Gastrocnemius medialis (tissue), 4 donors: ENCODE measurements around the gene NDST3. TPM values are rescaled to one million over a fixed set of nuclear protein-coding genes. Genes with fewer than 3 reads are reported as not detected.
"Not testable (repeated sequence)": the region's sequence is repeated elsewhere in the genome, so short reads cannot be mapped to it uniquely, and the experiment has no call there.

Experiments
- ATAC-seq, 2 donors: fragments of 150-250 bp; one replicate each; pipeline ENCODE4 v1.9.1; 2016
- DNase-seq, 2 donors: peaks; one replicate each; pipeline ENCODE4 v3.0.0-alpha.2; 2019
- H3K27ac ChIP-seq, 4 donors: fragments of 200-600 bp; sonication (generic); 1 replicate in 1 of 4; 2 replicates in 3 of 4; pipeline ENCODE4 v1.5.1; 2016 to 2018; ENCODE audit warnings: mild to moderate bottlenecking in 2 of 4, moderate library complexity in 1 of 4
- H3K27me3 ChIP-seq, 3 donors: fragments of 200-600 bp; sonication (generic) in 2 of 3; 1 replicate in 1 of 3; 2 replicates in 2 of 3; pipeline versions ENCODE4 v1.5.1 to v1.6.0; 2016 to 2019; ENCODE audit warnings: mild to moderate bottlenecking in 1 of 3, moderate library complexity in 1 of 3
- H3K36me3 ChIP-seq, 2 donors: fragments of 200-600 bp; sonication (generic) in 1 of 2; one replicate each; pipeline ENCODE4 v1.5.1; 2017 to 2018
- H3K4me1 ChIP-seq, 2 donors: fragments of 200-600 bp; sonication (generic) in 1 of 2; one replicate each; pipeline ENCODE4 v1.5.1; 2016 to 2017; ENCODE audit warnings: mild to moderate bottlenecking in 2 of 2
- H3K4me3 ChIP-seq, 4 donors: fragments of 200-600 bp; sonication (generic) in 3 of 4; 1 replicate in 1 of 4; 2 replicates in 3 of 4; pipeline ENCODE4 v1.5.1; 2016 to 2019; ENCODE audit warnings: mild to moderate bottlenecking in 2 of 4
- H3K9me3 ChIP-seq, 3 donors: fragments of 200-600 bp; sonication (generic) in 2 of 3; 1 replicate in 1 of 3; 2 replicates in 2 of 3; pipeline ENCODE4 v1.5.1; 2016 to 2019
- POLR2A ChIP-seq, 2 donors: fragments of 450-650 bp; IDR thresholded peaks; one replicate each; pipeline ENCODE4 v1.6.1; 2017; ENCODE audit warnings: antibody characterized with exemption in 2 of 2, mild to moderate bottlenecking in 2 of 2, moderate library complexity in 2 of 2
- in situ Hi-C, 4 donors: fragments of 200-750 bp; cut with MboI; loops; one replicate each; pipeline versions ENCODE4 v1.15.0 to v1.8.0; 2017; ENCODE audit warnings: low sequenced_read_pairs in 4 of 4
- intact Hi-C: fragments of 100-400 bp; cut with DNase I; formaldehyde crosslinking; loops from one replicate; pipeline ENCODE4 v1.15.1; 2023; ENCODE audit warnings: low total_unique reads
- total RNA-seq, 4 donors: library from RNA; depleted of rRNA; stranded (reverse); fragments of >200 nt; gene quantifications; one replicate each; pipeline versions ENCODE4 v1.1.0 to v1.2.3, GENCODE V29; 2016
- TF ChIP-seq, protein P1 (sequence below), 5 experiments: fragments of 450-650 bp in 3 of 5; fragments of 200-600 bp in 2 of 5; sonication (generic) in 2 of 5; IDR thresholded peaks in 4 of 5; conservative IDR thresholded peaks in 1 of 5; 1 replicate in 4 of 5; 2 replicates in 1 of 5; pipeline ENCODE4 v1.5.1; 2016 to 2019; ENCODE audit warnings: antibody characterized with exemption in 5 of 5, mild to moderate bottlenecking in 3 of 5, moderate library complexity in 3 of 5

Gene NDST3
- total RNA-seq, 4 donors from 2014 or later: 0.13 TPM; not detected in 3

DNA sequence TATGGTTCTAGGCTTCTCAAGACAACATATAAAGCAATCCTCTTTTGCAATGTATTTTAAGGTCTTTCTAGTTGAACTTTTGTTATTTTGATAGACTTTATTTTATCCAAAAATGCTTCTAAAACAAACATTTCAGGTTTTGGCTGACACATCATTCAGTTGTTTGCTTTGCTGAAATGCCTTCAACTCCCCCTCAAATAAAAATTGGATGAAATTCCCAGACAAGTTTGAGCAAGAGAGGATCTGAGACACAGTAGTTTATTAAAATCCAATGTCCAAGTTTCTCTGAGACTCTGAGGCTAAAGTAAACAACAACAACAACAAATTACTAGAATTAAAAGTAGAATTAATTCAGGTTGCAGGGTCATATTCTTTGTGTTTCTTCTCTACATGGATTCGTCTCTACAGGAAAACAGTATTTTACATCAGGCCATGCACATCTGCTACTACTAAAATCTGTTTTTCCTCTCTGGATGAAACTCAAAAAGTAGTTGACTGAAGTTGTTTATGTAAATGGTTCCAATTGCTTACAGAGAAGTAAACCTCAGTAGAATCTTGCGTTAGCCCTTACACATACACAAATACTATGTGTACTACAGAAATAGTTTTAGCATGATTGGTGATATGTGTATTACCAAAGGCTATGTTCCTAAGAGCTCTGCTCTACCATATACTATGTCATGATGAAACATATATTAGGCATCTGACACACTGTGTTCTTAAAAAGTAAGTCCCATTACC lies 253.6 kb downstream of the NDST3 start:
- no peaks in the 10 kb centered on the region for H3K27me3 ChIP-seq
- H3K27ac ChIP-seq: no peak overlapping the region
- intact Hi-C loops (no loop called here), in situ Hi-C loops (loop anchor here in 2 of 4 donors (25.0 kb wide), 1 partner anchor 399 kb away; the partner anchor contains the start of gene METTL14 (in 2 of the 2))
- TF ChIP-seq, protein P1, sequence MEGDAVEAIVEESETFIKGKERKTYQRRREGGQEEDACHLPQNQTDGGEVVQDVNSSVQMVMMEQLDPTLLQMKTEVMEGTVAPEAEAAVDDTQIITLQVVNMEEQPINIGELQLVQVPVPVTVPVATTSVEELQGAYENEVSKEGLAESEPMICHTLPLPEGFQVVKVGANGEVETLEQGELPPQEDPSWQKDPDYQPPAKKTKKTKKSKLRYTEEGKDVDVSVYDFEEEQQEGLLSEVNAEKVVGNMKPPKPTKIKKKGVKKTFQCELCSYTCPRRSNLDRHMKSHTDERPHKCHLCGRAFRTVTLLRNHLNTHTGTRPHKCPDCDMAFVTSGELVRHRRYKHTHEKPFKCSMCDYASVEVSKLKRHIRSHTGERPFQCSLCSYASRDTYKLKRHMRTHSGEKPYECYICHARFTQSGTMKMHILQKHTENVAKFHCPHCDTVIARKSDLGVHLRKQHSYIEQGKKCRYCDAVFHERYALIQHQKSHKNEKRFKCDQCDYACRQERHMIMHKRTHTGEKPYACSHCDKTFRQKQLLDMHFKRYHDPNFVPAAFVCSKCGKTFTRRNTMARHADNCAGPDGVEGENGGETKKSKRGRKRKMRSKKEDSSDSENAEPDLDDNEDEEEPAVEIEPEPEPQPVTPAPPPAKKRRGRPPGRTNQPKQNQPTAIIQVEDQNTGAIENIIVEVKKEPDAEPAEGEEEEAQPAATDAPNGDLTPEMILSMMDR (IDR thresholded peaks at IDR 0.05 in 4 of 5, conservative IDR thresholded peaks at IDR 0.05 in 1 of 5): no peak
- TF ChIP-seq POLR2A (IDR thresholded peaks at IDR 0.05): no peak
- no peaks in the 10 kb centered on the region for H3K36me3 ChIP-seq
- DNase-seq (no peak), ATAC-seq (no peak)
- H3K4me1 ChIP-seq: no peaks in the 10 kb centered on the region
- H3K4me3 ChIP-seq: no peak overlapping the region
- H3K9me3 ChIP-seq: no peaks in the 10 kb centered on the region

DNA sequence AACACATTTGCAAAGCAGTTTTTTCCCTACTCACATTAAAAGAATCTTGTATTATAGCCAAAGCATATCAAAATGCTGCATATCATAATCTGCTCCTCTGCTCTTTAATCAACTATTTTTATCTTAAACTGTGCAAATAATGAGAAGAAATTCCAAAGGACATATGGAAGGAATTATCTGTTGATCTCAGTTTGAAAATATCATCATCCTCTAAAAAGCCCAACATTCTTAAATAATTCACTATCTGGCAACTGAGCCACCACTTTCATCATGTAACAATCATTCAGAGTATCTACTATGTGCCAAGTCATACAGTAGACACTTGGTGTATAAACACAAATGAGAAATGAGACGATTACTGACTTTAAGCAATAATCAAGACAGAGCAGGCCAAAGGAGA lies 255.5 kb downstream of the NDST3 start:
- in situ Hi-C loops: loop anchor here in 2 of 4 donors (25.0 kb wide), 1 partner anchor 398 kb away; the partner anchor contains the start of gene METTL14 (in 2 of the 2)
- ATAC-seq (no peak), DNase-seq (no peak)
- Histone ChIP-seq H3K4me1 (no peaks in the 10 kb centered on the region), H3K27me3 (no peaks in the 10 kb centered on the region), H3K27ac (no peak overlapping the region), H3K36me3 (no peaks in the 10 kb centered on the region), H3K9me3 (no peaks in the 10 kb centered on the region), H3K4me3 (no peak overlapping the region)
- no peak for TF ChIP-seq POLR2A (IDR thresholded peaks at IDR 0.05)
- TF ChIP-seq, protein P1 (IDR thresholded peaks at IDR 0.05 in 4 of 5, conservative IDR thresholded peaks at IDR 0.05 in 1 of 5): no peak
- intact Hi-C loops: no loop called here

DNA sequence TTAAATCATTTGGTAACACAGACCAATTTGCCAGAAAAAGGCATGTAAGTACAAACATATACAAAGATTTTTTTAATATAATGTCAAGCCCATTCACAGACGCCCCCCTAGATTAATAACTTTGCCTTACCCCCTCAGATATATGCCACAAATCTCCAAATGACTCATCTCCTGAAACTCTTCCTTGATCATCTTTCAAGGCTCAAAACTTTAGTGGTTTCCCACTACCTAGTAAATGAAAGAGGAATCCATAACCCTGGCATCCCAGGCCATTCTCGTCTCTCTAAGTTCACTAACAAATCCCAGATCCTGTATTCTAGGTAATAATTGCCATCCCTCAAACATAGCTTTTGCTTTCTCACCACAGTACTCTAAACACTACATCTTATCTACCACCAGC lies 256.7 kb downstream of the NDST3 start:
- H3K4me1 ChIP-seq: no peaks in the 10 kb centered on the region
- ATAC-seq (no peak), DNase-seq (no peak)
- H3K4me3 ChIP-seq: no peak overlapping the region
- no peak overlapping the region for H3K27ac ChIP-seq
- H3K36me3 ChIP-seq: no peaks in the 10 kb centered on the region
- no peak for TF ChIP-seq POLR2A (IDR thresholded peaks at IDR 0.05)
- TF ChIP-seq, protein P1 (IDR thresholded peaks at IDR 0.05 in 4 of 5, conservative IDR thresholded peaks at IDR 0.05 in 1 of 5): no peak
- H3K9me3 ChIP-seq: no peaks in the 10 kb centered on the region
- in situ Hi-C loops (loop anchor here in 2 of 4 donors (25.0 kb wide), 1 partner anchor 396 kb away; the partner anchor contains the start of gene METTL14 (in 2 of the 2)), intact Hi-C loops (no loop called here)
- no peaks in the 10 kb centered on the region for H3K27me3 ChIP-seq

DNA sequence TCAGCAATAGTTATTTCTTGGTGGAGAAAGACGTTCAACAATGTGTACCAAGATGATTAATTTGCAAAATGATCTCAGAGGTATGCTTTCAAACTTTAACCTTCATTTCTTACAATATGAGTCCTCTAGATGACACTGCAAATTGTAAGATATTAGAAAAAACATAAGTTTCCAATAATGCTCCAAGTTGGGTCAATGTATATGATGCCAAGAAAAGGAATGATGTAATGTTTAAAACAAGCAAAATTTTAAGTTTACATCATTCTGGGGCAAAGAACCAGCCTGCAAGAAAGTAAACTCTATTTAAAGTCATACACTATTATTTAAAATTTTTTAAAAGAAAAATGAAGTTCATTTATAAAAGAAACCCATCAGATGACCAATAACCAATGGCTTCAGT lies 262.4 kb downstream of the NDST3 start:
- Histone ChIP-seq H3K9me3 (no peaks in the 10 kb centered on the region), H3K4me1 (no peaks in the 10 kb centered on the region), H3K4me3 (no peak overlapping the region), H3K27ac (no peak overlapping the region), H3K27me3 (no peaks in the 10 kb centered on the region), H3K36me3 (no peaks in the 10 kb centered on the region)
- in situ Hi-C loops: loop anchor here in 2 of 4 donors (25.0 kb wide), 1 partner anchor 391 kb away; the partner anchor contains the start of gene METTL14 (in 2 of the 2)
- ATAC-seq (no peak), DNase-seq (no peak)
- TF ChIP-seq, protein P1 (IDR thresholded peaks at IDR 0.05 in 4 of 5, conservative IDR thresholded peaks at IDR 0.05 in 1 of 5): no peak
- no peak for TF ChIP-seq POLR2A (IDR thresholded peaks at IDR 0.05)
- intact Hi-C loops: no loop called here

DNA sequence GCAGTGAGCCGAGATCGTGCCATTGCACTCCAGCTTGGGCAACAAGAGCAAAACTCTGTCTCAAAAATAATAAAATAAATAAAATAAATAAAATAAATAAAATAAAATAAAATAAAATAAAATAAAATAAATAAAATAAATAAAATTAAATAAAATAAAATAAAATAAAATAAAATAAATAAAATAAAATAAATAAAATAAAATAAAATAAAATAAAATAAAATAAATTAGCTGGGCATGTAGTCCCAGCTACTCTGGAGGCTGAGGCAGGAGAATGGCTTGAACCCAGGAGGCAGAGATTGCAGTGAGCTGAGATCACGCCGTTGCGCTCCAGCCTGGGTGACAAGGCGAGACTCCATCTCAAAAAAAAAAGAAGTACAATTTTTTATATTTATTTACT lies 265.3 kb downstream of the NDST3 start:
- in situ Hi-C loops: loop anchor here in 2 of 4 donors (25.0 kb wide), 1 partner anchor 388 kb away; the partner anchor contains the start of gene METTL14 (in 2 of the 2)
- H3K9me3 ChIP-seq, H3K4me1 ChIP-seq, H3K4me3 ChIP-seq, H3K27me3 ChIP-seq, H3K36me3 ChIP-seq, ATAC-seq, intact Hi-C loops, DNase-seq, H3K27ac ChIP-seq: not testable (repeated sequence)
